NCI-H524 (cell line): ENCODE measurements around the gene BANF1.
"Not testable (repeated sequence)": the region's sequence is repeated elsewhere in the genome, so short reads cannot be mapped to it uniquely, and the experiment has no call there.

Experiments
- DNase-seq, 2 experiments: peaks; one replicate each; lab custom pipeline; 2025; lab: John Stamatoyannopoulos, UW

Gene BANF1

DNA sequence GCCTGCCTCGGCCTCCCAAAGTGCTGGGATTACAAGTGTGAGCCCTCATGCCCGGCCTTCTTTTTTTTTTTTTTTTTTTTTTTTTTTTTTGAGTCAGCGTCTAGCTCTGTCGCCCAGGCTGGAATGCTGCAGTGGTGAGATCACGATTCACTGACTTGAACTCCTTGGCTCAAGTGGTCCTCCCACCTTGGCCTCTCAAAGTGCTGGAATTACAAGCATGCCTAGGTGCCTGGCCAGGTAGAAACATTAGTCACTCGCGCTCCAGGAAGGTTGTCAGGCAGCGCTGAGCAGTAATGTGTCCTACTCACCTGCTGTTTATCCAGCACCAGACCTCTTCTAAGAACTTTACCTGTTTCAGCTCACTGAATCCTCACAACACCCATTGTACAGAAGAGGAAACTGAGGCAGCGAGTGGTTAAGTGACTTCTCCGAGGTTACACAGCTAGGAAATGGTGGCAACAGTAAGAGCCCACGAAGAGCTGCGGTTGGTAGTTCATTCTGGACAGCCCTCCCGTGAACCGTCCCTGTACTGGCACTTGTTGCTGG is 9.0 kb downstream of the BANF1 start:
- DNase-seq = no peak

GRCh38 chr11:66011785-66012303 is 9.5 kb downstream of the BANF1 start, which contains the start of gene CST6:
Gene CST6, plus strand, starts transcription at chr11:66012008. Its CDS starts 37 bp downstream, at chr11:66012045.
- DNase-seq = no peak

DNA sequence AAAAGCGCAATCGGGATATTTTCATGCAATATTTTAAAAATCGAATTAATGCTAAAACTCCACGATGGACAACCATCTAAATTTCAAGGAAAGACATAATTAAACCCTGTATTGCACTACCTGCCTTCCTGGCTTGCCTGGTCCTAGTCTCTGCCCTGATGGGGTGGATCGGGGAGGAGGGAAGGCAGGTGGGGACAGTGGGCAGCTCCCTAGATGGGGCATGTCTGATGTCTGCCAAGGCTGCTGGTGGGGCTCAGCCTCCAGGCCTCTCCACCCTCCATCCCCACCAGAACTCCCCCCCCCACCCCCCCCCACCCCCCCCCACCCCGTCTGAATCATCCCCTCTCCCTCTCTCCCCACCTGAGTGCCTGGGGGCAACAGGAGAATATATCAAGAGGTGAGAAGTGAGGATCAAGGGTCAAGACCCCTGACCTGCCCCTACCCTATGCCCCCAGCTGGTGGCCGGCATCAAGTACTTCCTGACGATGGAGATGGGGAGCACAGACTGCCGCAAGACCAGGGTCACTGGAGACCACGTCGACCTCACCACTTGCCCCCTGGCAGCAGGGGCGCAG is 10.2 kb downstream of the BANF1 start:
- no peak for DNase-seq

DNA sequence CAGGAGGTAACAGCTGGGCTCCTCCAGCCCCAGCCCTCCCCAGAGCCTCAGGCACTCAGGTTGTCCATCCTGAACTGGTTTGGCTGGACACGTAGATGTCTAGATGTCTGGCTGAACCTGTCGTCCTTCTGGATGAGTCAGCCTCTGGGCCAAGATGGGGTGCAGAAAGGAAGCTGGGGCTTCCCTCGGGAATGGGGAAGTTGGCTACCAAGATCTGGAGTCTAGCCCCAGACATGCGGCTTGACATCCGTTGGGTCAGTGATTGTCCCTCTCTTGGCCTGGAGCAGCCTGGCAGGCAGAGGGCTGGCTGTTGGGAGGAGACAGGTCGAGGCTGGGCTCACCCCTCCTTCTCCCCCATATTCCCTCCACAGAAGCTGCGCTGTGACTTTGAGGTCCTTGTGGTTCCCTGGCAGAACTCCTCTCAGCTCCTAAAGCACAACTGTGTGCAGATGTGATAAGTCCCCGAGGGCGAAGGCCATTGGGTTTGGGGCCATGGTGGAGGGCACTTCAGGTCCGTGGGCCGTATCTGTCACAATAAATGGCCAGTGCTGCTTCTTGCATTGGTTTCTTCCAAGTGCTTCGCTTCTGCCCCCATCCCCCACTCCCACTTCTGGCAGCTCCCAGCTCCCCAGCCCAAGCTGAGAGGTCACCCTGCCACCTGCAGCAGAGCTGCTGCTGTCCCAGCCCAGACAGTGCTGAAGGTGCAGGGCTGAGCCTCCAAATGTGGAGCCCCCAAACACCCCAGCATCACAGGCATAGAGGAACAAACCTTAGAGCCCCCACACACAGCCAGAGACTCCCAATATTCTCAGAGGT is 10.9 kb downstream of the BANF1 start:
- no peak for DNase-seq

DNA sequence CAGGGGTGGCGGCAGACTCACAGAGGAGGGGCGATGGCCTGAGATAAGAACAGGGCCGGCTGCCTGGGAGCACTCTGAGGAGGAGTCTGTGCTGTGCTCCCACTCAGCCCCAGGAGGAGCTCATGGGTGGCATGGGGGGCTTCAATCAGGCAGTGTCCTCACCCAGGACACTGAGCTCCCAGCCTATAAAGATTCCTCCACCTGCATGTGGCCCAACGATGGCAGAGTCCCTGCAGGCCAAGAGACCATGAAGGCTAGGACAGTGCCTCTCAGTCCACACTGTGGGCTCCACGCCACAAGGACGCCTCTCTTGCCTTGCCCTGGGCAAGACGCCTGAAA is 11.4 kb downstream of the BANF1 start:
- DNase-seq = no peak

- no peak for DNase-seq
These were observed 12.6 kb downstream of the BANF1 start for GRCh38 chr11:66014804-66015453.

- no peak for DNase-seq
These were observed 13.2 kb downstream of the BANF1 start for GRCh38 chr11:66015454-66015881.

- no peak for DNase-seq
These were observed 13.9 kb downstream of the BANF1 start for GRCh38 chr11:66015936-66016792.

GRCh38 chr11:66016793-66017177 is 14.5 kb downstream of the BANF1 start:
- no peak for DNase-seq

GRCh38 chr11:66017321-66017720 is 15.0 kb downstream of the BANF1 start:
- no peak for DNase-seq

GRCh38 chr11:66020212-66020611 is 17.9 kb downstream of the BANF1 start:
- no peak for DNase-seq

DNA sequence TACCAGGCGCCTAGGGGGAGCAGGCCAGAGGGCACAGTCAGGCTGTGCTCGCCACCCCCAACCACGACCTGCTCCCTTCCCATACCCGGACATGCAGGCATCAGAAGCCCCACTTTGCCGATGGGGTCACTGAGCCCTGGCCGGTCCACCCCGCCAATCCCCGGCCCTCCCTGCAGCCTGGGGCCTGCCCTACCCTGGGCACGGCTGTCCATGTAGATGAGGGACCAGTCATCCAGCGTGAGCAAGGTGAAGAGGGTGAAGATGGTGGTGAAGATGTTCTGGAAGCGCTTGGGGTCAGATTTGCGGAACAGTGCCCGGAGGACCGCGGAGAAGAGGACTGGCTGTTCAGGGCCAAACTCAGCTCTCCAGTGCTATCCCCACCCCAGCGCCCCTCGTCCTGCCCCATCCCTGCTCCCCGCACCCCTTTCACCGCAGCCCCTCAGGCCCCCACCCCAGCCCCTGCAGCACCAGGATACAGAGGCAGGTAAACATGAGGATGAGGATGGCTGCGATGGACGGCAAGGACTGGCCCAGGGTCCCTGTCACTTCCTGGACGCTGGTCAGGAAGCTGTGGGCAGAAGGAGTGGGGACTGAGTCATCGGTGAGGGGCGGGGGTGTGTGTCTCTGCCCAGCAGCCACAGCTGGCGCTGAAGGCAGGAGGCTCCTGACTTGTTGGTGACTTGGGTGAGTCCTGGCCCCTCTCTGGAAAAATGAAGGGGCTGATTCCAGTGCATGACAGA is 18.5 kb downstream of the BANF1 start:
- no peak for DNase-seq

GRCh38 chr11:66022401-66023185 is 20.3 kb downstream of the BANF1 start:
- peak; percentile 24 to 46 for DNase-seq

- DNase-seq = not testable (repeated sequence)
These were observed 20.8 kb downstream of the BANF1 start for GRCh38 chr11:66023186-66023440.

DNA sequence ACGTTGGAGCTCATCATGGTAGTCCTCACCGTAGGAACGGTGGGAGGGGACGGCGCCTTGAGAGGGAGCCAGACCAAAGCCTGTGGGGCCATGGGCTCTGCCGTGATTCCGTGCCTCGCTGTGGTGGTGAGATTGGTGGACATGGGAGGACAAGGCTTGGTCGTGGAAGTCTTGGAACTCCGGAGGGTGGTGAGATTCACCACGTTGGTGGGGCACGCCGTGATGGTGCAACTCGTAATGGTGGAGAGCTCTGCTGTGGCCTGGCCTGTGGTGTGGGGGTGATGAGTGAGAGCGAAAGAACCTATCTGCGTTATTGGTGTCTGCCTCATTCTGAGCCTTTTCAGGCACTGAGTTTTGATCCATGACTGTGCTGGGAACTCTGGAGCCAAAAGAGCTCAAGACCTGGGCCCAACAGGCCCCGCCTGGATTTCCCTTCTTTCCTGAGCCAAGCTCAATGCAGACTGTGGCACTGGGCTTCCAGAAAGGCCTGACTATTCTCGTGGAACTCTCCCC is 23.8 kb downstream of the BANF1 start, which contains the start of gene CATSPER1:
Gene CATSPER1, minus strand, starts transcription at position 463 of the 513 bp plus-strand sequence. Its CDS starts 100 bp downstream, at position 363.
- no peak for DNase-seq

- DNase-seq = no peak
These were observed 30.8 kb downstream of the BANF1 start for GRCh38 chr11:66032957-66033735.

DNA sequence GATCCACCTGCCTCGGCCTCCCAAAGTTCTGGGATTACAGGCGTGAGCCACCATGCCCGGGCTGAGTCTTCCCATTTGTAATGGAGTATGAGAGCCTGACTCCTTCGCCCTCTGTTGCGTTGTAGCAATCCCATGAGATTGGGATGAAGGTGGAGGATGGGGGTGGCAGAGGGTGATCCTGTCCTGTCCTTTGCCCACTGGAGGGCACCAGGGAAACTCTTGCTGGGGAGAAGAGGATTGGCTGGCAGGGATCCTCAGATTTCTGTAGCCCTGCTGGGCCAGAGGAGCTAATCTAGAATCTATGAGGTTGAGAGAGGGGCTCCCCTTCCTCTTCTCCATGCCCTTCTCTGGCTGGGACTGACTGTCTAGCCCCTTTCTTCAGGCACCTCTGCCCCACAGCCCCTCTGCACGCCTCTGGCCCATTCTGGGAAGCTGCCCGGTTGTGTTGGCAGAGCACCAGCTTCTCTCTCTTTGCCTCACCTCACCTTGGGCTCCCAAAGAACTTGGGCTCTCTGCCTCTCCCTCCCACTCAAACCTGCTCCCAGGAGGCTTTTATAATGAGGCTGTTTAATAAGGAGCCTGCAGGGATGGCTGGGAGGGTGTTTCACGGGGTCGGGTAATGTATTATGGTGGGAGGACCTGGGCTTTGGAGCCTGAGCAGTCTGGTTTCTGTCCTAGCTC is 33.5 kb downstream of the BANF1 start:
- no peak for DNase-seq

DNA sequence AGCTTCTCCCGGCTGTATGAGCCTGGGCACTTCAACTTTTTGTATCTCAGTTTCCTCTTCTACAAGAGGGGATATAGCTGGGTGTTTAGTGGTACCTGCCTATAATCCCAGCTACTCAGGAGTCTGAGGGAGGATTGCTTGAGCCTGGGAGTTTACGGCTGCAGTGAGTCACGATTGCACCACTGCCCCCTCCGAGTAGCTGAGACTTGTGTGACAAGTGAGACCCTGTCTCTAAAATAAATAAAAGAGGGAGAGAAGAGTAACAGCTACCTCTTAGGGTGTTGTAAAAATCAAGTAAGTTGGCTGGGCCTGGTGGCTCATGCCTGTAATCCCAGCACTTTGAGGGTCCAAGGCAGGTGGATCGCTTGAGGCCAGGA is 34.0 kb downstream of the BANF1 start:
- no peak for DNase-seq

DNA sequence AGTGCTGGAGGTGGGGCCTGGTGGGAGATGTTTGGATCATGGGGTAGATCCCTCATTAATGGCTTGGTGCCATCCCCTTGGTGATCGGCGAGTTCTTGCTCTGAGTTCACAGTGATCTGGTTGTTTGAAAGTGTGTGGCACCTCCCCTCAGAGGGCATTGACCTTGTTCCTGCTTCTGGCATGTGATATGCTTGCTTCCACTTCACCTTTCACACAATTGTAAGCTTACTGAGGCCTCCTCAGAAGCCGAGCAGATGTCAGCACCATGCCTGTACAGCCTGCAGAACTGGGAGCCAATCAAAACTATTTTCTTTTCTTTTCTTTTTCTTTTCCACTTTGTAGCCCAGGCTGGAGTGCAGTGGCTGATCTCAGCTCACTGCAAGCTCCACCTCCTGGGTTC is 35.0 kb downstream of the BANF1 start:
- DNase-seq = no peak
